Erythroblast (primary cell): Measurements from ENCODE around the gene SH3YL1.

ENCODE experiments used
- DNase-seq, 2 experiments: peaks; one replicate each; lab custom pipeline; 2025; lab: John Stamatoyannopoulos, UW
- GATA1 ChIP-seq: IDR thresholded peaks from 2 replicates; pipeline ENCODE4 v1.6.1; 2011; ENCODE audit warnings: low read depth, mild to moderate bottlenecking, control low read depth, low read length, moderate library complexity
- POLR2A ChIP-seq: IDR thresholded peaks from 2 replicates; pipeline ENCODE4 v1.6.1; 2011; ENCODE audit warnings: mild to moderate bottlenecking, low read length

The SH3YL1 gene, protein sequence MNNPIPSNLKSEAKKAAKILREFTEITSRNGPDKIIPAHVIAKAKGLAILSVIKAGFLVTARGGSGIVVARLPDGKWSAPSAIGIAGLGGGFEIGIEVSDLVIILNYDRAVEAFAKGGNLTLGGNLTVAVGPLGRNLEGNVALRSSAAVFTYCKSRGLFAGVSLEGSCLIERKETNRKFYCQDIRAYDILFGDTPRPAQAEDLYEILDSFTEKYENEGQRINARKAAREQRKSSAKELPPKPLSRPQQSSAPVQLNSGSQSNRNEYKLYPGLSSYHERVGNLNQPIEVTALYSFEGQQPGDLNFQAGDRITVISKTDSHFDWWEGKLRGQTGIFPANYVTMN

DNA sequence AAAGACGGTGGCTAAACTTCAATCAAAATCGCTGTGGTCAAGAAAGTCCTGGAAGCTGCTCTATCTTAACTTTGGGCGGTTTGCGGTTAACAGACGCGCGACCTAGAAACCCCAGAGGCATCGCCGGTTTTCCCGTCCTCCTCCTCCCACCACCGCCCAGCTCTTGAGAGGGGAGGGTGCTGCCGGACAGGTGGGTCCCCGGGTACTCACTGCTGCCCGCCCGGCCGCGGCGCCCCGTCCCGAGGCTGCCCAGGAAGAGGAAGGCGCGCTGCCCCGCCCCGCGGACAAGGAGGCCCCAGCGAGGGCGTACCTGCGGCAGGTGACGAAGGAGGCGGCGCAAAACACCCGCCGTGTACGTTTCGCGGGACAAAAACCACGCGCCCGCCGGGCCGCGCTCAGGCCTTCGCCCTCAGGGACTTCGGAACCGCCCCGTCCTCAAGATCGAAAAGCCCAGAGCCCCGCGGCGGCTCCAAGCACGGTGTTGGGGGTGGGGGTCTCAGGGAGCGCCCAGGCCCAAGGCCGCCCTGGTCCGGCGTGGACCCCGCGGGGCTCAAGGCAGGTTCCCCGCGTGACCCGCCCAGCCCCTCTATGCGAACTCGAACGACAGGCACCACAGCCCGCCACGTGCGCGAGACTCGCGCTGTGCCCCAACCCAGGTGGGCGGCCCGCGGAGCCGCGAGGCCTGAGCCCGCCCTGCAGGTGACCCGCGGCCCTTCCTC is at the start of gene SH3YL1:
TSS of gene SH3YL1 (minus strand) at position 259 of the 719 bp plus-strand sequence. CDS start at position 211, 48 bp downstream.
- no peak for TF ChIP-seq POLR2A
- no peak for TF ChIP-seq GATA1
- peak; percentile 59 for DNase-seq

GRCh38 chr2:310994-311393 is 47.2 kb upstream of the SH3YL1 start:
- DNase-seq, result no peak
- TF ChIP-seq POLR2A, result no peak
- no peak for TF ChIP-seq GATA1

- no peak for DNase-seq
- TF ChIP-seq POLR2A (no peak), GATA1 (no peak)
These were observed 46.2 kb upstream of the SH3YL1 start for GRCh38 chr2:309954-310510.

DNA sequence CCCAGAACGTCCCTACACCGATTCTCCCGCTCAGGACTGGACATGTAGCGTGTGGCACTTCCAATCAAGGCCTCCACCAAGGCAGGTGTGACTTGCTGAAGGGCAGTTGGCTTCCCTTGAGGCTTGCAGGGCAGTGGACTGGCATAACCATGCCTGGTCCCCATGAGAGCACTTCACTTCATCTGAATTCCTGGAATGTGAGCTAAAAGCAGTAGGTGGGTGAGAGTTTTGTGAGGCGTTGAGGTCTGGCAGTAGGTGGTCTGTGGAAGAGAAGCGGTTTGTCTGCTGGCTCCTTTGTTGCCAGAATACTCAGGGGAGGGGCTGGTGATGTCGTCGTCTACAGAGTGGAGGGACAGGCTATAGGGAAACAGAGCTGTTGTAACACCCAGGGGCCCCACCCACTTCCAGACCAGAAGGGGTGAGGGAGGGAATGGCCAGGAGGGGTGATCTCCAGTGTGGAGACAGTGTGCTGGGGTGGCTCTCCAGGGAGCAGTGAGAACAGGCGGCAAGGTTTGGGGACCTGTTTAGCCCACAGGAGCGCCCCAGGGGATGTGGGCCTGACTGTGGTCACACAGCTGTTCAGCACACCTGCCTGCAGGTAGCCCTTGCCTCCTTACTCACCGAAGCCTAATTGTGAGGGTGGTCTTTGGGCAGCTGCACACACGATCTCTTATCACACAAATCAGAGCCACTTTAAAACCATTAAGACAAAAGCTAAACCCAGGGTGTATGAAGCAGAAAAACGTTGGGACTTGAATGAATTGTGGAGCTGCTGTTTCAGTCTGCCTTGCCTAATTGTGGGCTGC is 45.5 kb upstream of the SH3YL1 start:
- no peak for TF ChIP-seq POLR2A
- TF ChIP-seq GATA1, result no peak
- no peak for DNase-seq

- no peak for DNase-seq
- no peak for TF ChIP-seq POLR2A
These were observed 41.5 kb upstream of the SH3YL1 start for GRCh38 chr2:305366-305765.

DNA sequence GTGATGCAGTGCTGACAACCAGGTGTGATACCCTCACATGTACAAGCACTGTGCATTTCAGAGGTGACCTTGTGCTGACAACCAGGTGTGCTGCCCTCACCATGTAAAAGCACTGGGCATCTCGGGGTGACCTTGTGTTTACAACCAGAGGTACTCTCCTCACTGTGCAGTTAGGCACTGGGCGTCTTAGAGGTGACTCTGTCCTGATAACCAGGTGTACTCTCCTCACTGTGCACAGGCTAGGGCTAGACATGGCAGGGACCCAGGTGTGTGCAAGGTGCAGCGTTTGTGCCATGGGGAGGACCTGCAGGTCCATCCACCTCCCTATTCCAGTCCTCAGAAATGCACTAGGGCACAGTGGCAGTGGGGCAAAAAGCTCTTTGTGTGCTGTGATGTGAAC is 32.5 kb upstream of the SH3YL1 start:
- DNase-seq, result no peak
- TF ChIP-seq GATA1 (no peak), POLR2A (no peak)

- TF ChIP-seq POLR2A, result no peak
- no peak for TF ChIP-seq GATA1
- no peak for DNase-seq
These were observed 31.3 kb upstream of the SH3YL1 start for GRCh38 chr2:295090-295489.

DNA sequence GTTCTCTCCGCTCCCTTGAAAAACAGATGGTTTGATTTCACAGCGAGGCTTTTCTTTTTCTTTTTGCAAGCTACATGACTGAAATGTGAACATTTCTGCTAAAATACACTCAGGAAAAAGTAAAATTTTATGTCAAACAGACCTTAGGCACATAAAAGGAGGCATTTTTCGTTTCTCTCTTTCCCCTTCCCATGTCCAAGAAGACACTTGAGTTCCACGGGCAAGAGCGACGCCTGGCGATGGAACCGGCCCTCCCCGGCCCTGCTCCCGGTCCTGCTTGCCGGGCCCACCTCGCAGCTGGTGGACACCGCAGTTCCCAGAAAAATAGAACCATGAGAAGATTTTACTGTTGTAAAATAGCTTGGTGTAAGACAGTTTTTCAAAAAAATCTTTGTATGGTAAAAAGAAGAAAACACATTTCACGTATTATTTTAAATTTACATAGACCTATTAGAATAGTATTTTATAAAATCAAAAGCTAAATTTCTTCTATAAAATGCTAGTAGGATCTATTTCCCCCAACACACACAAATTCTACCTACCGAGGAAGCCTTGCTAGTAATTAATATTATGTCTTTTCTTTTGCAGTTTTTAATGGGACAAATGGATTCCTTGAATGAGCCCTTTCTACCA is 26.4 kb upstream of the SH3YL1 start:
- peak; percentile 77 to 83 for DNase-seq
- TF ChIP-seq POLR2A (no peak), GATA1 (no peak)

GRCh38 chr2:289362-290089 is 25.7 kb upstream of the SH3YL1 start:
- TF ChIP-seq POLR2A (no peak), GATA1 (no peak)
- no peak for DNase-seq

DNA sequence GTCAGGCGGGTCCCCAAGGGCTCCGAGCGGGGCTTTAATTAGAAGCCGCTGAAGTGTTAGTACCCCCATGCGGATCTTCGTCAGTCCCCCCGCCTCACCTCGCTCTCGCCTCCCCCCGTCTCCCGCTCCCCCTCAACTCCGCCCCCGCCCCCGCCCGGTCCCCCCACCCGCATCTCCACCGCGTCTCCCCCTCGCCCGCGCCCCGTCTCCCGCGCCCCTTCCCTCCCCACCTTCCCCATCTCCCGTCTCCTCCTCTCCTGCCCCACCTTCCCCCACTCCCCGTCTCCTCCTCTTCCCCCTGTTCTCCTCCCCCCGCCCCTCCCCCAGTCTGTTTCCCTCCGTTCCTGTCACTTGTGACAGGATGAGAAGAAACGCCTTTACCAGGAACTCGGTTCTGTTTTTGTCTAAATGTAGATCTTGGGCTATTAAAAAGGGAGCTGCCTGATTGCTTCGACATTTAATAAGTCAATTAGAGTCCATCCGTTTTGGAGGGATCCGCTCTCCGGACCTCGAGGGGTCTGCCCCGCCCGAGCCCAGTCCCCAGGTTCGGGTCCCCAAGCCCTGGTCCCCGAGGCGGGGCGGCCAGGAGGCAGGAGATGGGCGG is 25.0 kb upstream of the SH3YL1 start:
- TF ChIP-seq GATA1, result no peak
- TF ChIP-seq POLR2A, result no peak
- no peak for DNase-seq

DNA sequence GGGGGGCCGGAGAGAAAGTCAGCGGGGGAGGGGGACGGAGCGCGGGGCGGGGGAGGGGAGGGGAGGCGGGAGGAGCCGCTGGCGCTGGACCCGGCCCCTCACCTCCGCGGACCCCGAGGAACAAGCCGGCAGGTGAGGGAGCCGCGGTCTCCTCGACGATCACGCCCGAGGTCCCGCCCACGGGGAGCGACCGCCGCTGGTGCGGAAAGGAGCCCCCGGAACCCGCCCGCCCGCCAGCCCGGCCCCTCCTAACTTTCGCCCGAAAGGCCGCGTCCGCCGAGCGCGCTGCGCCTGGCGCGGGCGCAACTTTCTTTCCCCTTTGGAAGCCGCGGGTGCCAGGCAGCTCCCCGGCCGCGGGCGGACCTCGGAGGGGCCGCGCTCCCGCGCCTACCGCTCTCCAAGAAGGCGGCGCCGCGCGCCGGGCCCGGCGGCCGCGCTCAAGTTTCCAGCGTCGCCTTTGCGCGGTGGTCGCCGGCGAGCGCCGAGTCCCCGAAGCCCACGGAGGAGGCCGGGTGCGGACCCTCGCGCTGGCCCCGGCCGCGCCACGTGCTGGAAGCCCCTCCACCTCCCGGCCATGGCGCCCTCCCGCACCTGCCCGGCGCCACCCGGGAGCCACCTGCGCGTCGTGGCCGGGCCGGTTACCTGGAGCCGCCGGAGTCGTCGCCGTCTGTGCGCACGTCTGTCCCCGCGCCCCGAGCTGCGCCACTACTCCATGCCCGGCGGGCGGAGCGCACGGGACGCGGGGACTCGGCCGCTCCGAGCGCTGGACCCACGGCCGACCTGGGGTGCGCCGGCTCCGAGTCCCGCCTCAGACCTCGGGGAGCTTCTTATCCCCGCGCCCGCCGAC is 24.3 kb upstream of the SH3YL1 start, which contains the start of gene ALKAL2:
TSS of gene ALKAL2 (minus strand) at position 181 of the 847 bp plus-strand sequence. CDS start 256 bp downstream, outside the sequence.
- peak; percentile 16 to 28 for DNase-seq
- TF ChIP-seq POLR2A, result no peak
- TF ChIP-seq GATA1, result no peak
